NCI-H748 (cell line): ENCODE results near the gene NMUR1.
A peak's percentile ranks its signal among the peaks of the same experiment; 100 is the strongest.

Source experiments
- DNase-seq: peaks from one replicate; lab custom pipeline; 2025; ENCODE audit not compliant: unreplicated experiment; lab: John Stamatoyannopoulos, UW

NMUR1 gene

GRCh38 chr2:231488331-231488730 is 41.9 kb downstream of the NMUR1 start:
- DNase-seq: no peak

GRCh38 chr2:231486851-231487596 is 43.2 kb downstream of the NMUR1 start:
- DNase-seq: no peak

- no peak for DNase-seq
Observed at GRCh38 chr2:231483398-231484329, 46.6 kb downstream of the NMUR1 start.

GRCh38 chr2:231482806-231483391 is 47.3 kb downstream of the NMUR1 start:
- peak; percentile 43 for DNase-seq

GRCh38 chr2:231480781-231481180 is 49.5 kb downstream of the NMUR1 start:
- DNase-seq: no peak

GRCh38 chr2:231479455-231479854 is 50.8 kb downstream of the NMUR1 start:
- no peak for DNase-seq

GRCh38 chr2:231476920-231477319 is 53.3 kb downstream of the NMUR1 start:
- no peak for DNase-seq

- no peak for DNase-seq
Observed at GRCh38 chr2:231475965-231476364, 54.3 kb downstream of the NMUR1 start.
